Measurements from ENCODE around the gene CLEC7A. TPM values are rescaled to one million over a fixed set of nuclear protein-coding genes. Genes with fewer than 3 reads are reported as not detected.

Gene CLEC7A
- total RNA-seq, 2 experiments from 2014 or later, result not detected

- H3K4me3 ChIP-seq (ENCODE audit: low read depth, low read length, poor library complexity, severe bottlenecking), result no peak overlapping the region
- no peaks in the 10 kb centered on the region for H3K36me3 ChIP-seq (ENCODE audit: insufficient read depth, low read length)
- TF ChIP-seq EZH2phosphoT487 (IDR thresholded peaks at IDR 0.05; ENCODE audit: borderline replicate concordance, low read depth, low read length), result no peak
- no peak for TF ChIP-seq CTCF (conservative IDR thresholded peaks at IDR 0.05; ENCODE audit: low read length)
- H3K4me2 ChIP-seq (ENCODE audit: low read length), result no peak overlapping the region
- ChIA-PET POLR2A (interaction anchor here (0.6 to 0.7 kb wide), 2 partner anchors 12 to 26 kb away, joined by 3 to 5 read pairs; no protein-coding TSS in a partner anchor), CTCF (ENCODE audit: unreplicated experiment) (no interaction called here)
- no peak for DNase-seq (ENCODE audit: low spot score)
- no peak overlapping the region for H3K27ac ChIP-seq (ENCODE audit: low read depth, low read length, poor library complexity, severe bottlenecking)
- H4K20me1 ChIP-seq (ENCODE audit: insufficient read depth, low read length), result no peaks in the 10 kb centered on the region
- no peaks in the 10 kb centered on the region for H3K9me3 ChIP-seq (ENCODE audit: low read length)
- no peaks in the 10 kb centered on the region for H3K79me2 ChIP-seq (ENCODE audit: insufficient read depth, low read depth, low read length)
- no peaks in the 10 kb centered on the region for H3K9me2 ChIP-seq (ENCODE audit: insufficient read depth, low read length)
- intact Hi-C loops (cut with micrococcal nuclease; ENCODE audit: unreplicated experiment), result no loop called here
- H2AFZ ChIP-seq (ENCODE audit: low read length), result no peak overlapping the region
- BruUV-seq (replicated peaks), result no TSS peak
- no peaks in the 10 kb centered on the region for H3K4me1 ChIP-seq (ENCODE audit: insufficient read depth, low read length, poor library complexity, severe bottlenecking)
Observed at GRCh38 chr12:10122689-10123088, 7.3 kb downstream of the CLEC7A start.

GRCh38 chr12:10121278-10121677 lies 8.7 kb downstream of the CLEC7A start:
- Histone ChIP-seq H2AFZ (ENCODE audit: low read length) (0 out of 2 replicates have a peak overlapping the region, but pooled peaks have one; percentile 12), H3K79me2 (ENCODE audit: insufficient read depth, low read depth, low read length) (no peaks in the 10 kb centered on the region), H3K4me2 (ENCODE audit: low read length) (no peak overlapping the region), H3K36me3 (ENCODE audit: insufficient read depth, low read length) (no peaks in the 10 kb centered on the region), H3K4me3 (ENCODE audit: low read depth, low read length, poor library complexity, severe bottlenecking) (no peak overlapping the region), H4K20me1 (ENCODE audit: insufficient read depth, low read length) (no peaks in the 10 kb centered on the region), H3K4me1 (ENCODE audit: insufficient read depth, low read length, poor library complexity, severe bottlenecking) (no peaks in the 10 kb centered on the region), H3K9me3 (ENCODE audit: low read length) (no peaks in the 10 kb centered on the region), H3K27ac (ENCODE audit: low read depth, low read length, poor library complexity, severe bottlenecking) (no peak overlapping the region), H3K9me2 (ENCODE audit: insufficient read depth, low read length) (no peaks in the 10 kb centered on the region)
- ChIA-PET POLR2A (no interaction called here), CTCF (ENCODE audit: unreplicated experiment) (no interaction called here)
- no peak for DNase-seq (ENCODE audit: low spot score)
- no TSS peak for BruUV-seq (replicated peaks)
- no peak for TF ChIP-seq EZH2phosphoT487 (IDR thresholded peaks at IDR 0.05; ENCODE audit: borderline replicate concordance, low read depth, low read length)
- no peak for TF ChIP-seq CTCF (conservative IDR thresholded peaks at IDR 0.05; ENCODE audit: low read length)
- intact Hi-C loops (cut with micrococcal nuclease; ENCODE audit: unreplicated experiment), result no loop called here

GRCh38 chr12:10119066-10119465 lies 10.9 kb downstream of the CLEC7A start:
- DNase-seq (ENCODE audit: low spot score), result no peak
- BruUV-seq (replicated peaks), result no TSS peak
- CTCF ChIA-PET (ENCODE audit: unreplicated experiment), result no interaction called here

More at GRCh38 chr12:10119066-10119465, 10.9 kb downstream of the CLEC7A start:
- Histone ChIP-seq H3K79me2 (ENCODE audit: insufficient read depth, low read depth, low read length) (no peaks in the 10 kb centered on the region), H3K4me1 (ENCODE audit: insufficient read depth, low read length, poor library complexity, severe bottlenecking) (no peaks in the 10 kb centered on the region), H4K20me1 (ENCODE audit: insufficient read depth, low read length) (no peaks in the 10 kb centered on the region), H3K36me3 (ENCODE audit: insufficient read depth, low read length) (no peaks in the 10 kb centered on the region), H3K4me3 (ENCODE audit: low read depth, low read length, poor library complexity, severe bottlenecking) (no peak overlapping the region), H3K4me2 (ENCODE audit: low read length) (no peak overlapping the region), H2AFZ (ENCODE audit: low read length) (no peak overlapping the region), H3K9me2 (ENCODE audit: insufficient read depth, low read length) (no peaks in the 10 kb centered on the region), H3K9me3 (ENCODE audit: low read length) (no peaks in the 10 kb centered on the region), H3K27ac (ENCODE audit: low read depth, low read length, poor library complexity, severe bottlenecking) (no peak overlapping the region)
- intact Hi-C loops (cut with micrococcal nuclease; ENCODE audit: unreplicated experiment), result no loop called here
- POLR2A ChIA-PET, result no interaction called here
- TF ChIP-seq EZH2phosphoT487 (IDR thresholded peaks at IDR 0.05; ENCODE audit: borderline replicate concordance, low read depth, low read length) (no peak), CTCF (conservative IDR thresholded peaks at IDR 0.05; ENCODE audit: low read length) (no peak)

All from OCI-LY7 (cell line).